NCI-H2107 treated with DMSO at 0.1 percent for 48 hours (cell line): Measurements from ENCODE around the gene GARIN5B.
"Not testable (repeated sequence)": the region's sequence is repeated elsewhere in the genome, so short reads cannot be mapped to it uniquely, and the experiment has no call there.

Experiments used
- DNase-seq: peaks from one replicate; lab custom pipeline; 2025; ENCODE audit not compliant: unreplicated experiment; lab: John Stamatoyannopoulos, UW

Gene GARIN5B

GRCh38 chr19:55352040-55352439, 11.0 kb downstream of the GARIN5B start:
- DNase-seq = no peak

GRCh38 chr19:55350620-55351315, 12.3 kb downstream of the GARIN5B start:
- DNase-seq = no peak

- DNase-seq = no peak
Measured at GRCh38 chr19:55348317-55349034, 14.6 kb downstream of the GARIN5B start.

- DNase-seq = no peak
Measured at GRCh38 chr19:55347442-55348009, 15.5 kb downstream of the GARIN5B start.

GRCh38 chr19:55346725-55347441, 16.2 kb downstream of the GARIN5B start:
- DNase-seq = no peak

GRCh38 chr19:55345818-55346724, 17.0 kb downstream of the GARIN5B start:
- no peak for DNase-seq

- DNase-seq = no peak
Measured at GRCh38 chr19:55345101-55345817, 17.8 kb downstream of the GARIN5B start.

- DNase-seq = no peak
Measured at GRCh38 chr19:55344444-55344843, 18.6 kb downstream of the GARIN5B start.

GRCh38 chr19:55341595-55342531, 21.2 kb downstream of the GARIN5B start:
- no peak for DNase-seq

- peak; percentile 83 for DNase-seq
Measured at GRCh38 chr19:55341171-55341588, 21.9 kb downstream of the GARIN5B start.

GRCh38 chr19:55340784-55341147, 22.3 kb downstream of the GARIN5B start:
- peak; percentile 80 for DNase-seq

GRCh38 chr19:55339889-55340783, 22.9 kb downstream of the GARIN5B start:
- no peak for DNase-seq

- peak; percentile 99 for DNase-seq
Measured at GRCh38 chr19:55339105-55339888, 23.8 kb downstream of the GARIN5B start, which contains the start of gene KMT5C. Gene KMT5C (plus strand): TSS chr19:55339876. CDS start chr19:55341937, 2,061 bp downstream.

GRCh38 chr19:55336101-55336500, 27.0 kb downstream of the GARIN5B start:
- no peak for DNase-seq

GRCh38 chr19:55333870-55334269, 29.2 kb downstream of the GARIN5B start:
- no peak for DNase-seq

- not testable (repeated sequence) for DNase-seq
Measured at GRCh38 chr19:55329791-55330190, 33.3 kb downstream of the GARIN5B start.

GRCh38 chr19:55328774-55329318, 34.2 kb downstream of the GARIN5B start:
- DNase-seq = not testable (repeated sequence)
